A549 (cell line): ENCODE results near the gene TRUB1. TPM values are rescaled to one million over a fixed set of nuclear protein-coding genes. Genes with fewer than 3 reads are reported as not detected.

Experiments
- ATAC-seq, 2 experiments: fragments of 200-7000 bp in 1 of 2; fragments of >200 bp in 1 of 2; cut with Nextera tagmentation in 1 of 2; cut with Tn5 transposase in 1 of 2; 3 replicates each; pipeline versions ENCODE4 v1.8.0 to v1.9.1; 2018 to 2020; ENCODE audit warnings: mild to moderate bottlenecking in 1 of 2, moderate library complexity in 1 of 2
- CTCF ChIA-PET: fragments of 300-600 bp; sonication (Branson Sonifier 250); formaldehyde crosslinking; extraction: SDS; loops from one replicate; lab custom pipeline; 2021; ENCODE audit warnings: antibody characterized with exemption, inconsistent platforms; lab: Yijun Ruan, JAX
- POLR2A ChIA-PET: fragments of 350-600 bp; formaldehyde crosslinking; extraction: SDS; loops from one replicate; lab custom pipeline; 2021; ENCODE audit warnings: antibody characterized with exemption, inconsistent platforms; lab: Yijun Ruan, JAX
- DNase-seq, 2 experiments: peaks; one replicate each; pipeline versions ENCODE4 v3.0.0 to v3.0.0-alpha.2; 2011 to 2016; ENCODE audit warnings: low read depth in 1 of 2, low spot score in 1 of 2
- FAIRE-seq: peaks from 2 replicates; lab custom pipeline; 2011; peaks lifted over from hg19 to GRCh38; lab: Jason Lieb, UNC
- H3K27ac ChIP-seq, 2 experiments: fragments of >200 bp; sonication (Bioruptor Twin); formaldehyde crosslinking; 3 replicates each; pipeline ENCODE4 v1.5.1; 2016 to 2017
- H3K4me1 ChIP-seq: fragments of >200 bp; sonication (Bioruptor Twin); formaldehyde crosslinking; 3 replicates; pipeline ENCODE4 v1.6.1; 2016
- H3K4me2 ChIP-seq: fragments of >200 bp; sonication (Bioruptor Twin); formaldehyde crosslinking; 3 replicates; pipeline ENCODE4 v1.6.1; 2016
- H3K4me3 ChIP-seq: fragments of >200 bp; sonication (Bioruptor Twin); formaldehyde crosslinking; 3 replicates; pipeline ENCODE4 v1.5.1; 2016
- H3K9me3 ChIP-seq: fragments of >200 bp; sonication (Bioruptor Twin); formaldehyde crosslinking; 3 replicates; pipeline ENCODE4 v1.6.1; 2016
- BHLHE40 ChIP-seq: IDR thresholded peaks from 2 replicates; pipeline ENCODE4 v1.6.1; 2012; ENCODE audit warnings: low read depth, low read length, inconsistent platforms
- CBX8 ChIP-seq: fragments of 200-600 bp; sonication (generic); IDR thresholded peaks from 2 replicates; pipeline ENCODE4 v1.6.1; 2016
- CHD4 ChIP-seq: fragments of 200-600 bp; sonication (generic); IDR thresholded peaks from 2 replicates; pipeline ENCODE4 v1.6.1; 2016; ENCODE audit warnings: antibody characterized with exemption, mild to moderate bottlenecking, borderline replicate concordance
- FOXS1 ChIP-seq: fragments of 250-450 bp; sonication (Bioruptor Pico); IDR thresholded peaks from 2 replicates; pipeline ENCODE4 v1.5.0; 2020; ENCODE audit warnings: mild to moderate bottlenecking, moderate library complexity
- HDAC2 ChIP-seq: fragments of 200-600 bp; sonication (generic); IDR thresholded peaks from 2 replicates; pipeline ENCODE4 v1.6.1; 2016
- KDM1A ChIP-seq: fragments of 200-600 bp; sonication (generic); IDR thresholded peaks from 2 replicates; pipeline ENCODE4 v1.6.1; 2016; ENCODE audit warnings: low read depth, mild to moderate bottlenecking
- KDM5A ChIP-seq: fragments of 200-600 bp; sonication (generic); IDR thresholded peaks from 2 replicates; pipeline ENCODE4 v1.6.1; 2016; ENCODE audit warnings: antibody characterized with exemption, mild to moderate bottlenecking
- MAZ ChIP-seq: fragments of 150-350 bp; IDR thresholded peaks from 2 replicates; pipeline ENCODE4 v1.6.1; 2014; ENCODE audit warnings: antibody characterized with exemption, low read depth, low read length, borderline replicate concordance
- NPAS2 ChIP-seq: fragments of 250-450 bp; sonication (Bioruptor Pico); IDR thresholded peaks from 2 replicates; pipeline ENCODE4 v1.8.0; 2022; ENCODE audit warnings: mild to moderate bottlenecking, moderate library complexity, borderline replicate concordance
- NR3C1 ChIP-seq: fragments of >200 bp; sonication (Bioruptor Twin); formaldehyde crosslinking; IDR thresholded peaks from 3 replicates; pipeline ENCODE4 v1.6.1; 2017
- PHF8 ChIP-seq: fragments of 200-600 bp; sonication (generic); IDR thresholded peaks from 2 replicates; pipeline ENCODE4 v1.6.1; 2016; ENCODE audit warnings: low read depth, mild to moderate bottlenecking, antibody characterized with exemption, moderate library complexity, borderline replicate concordance
- POLR2AphosphoS2 ChIP-seq: conservative IDR thresholded peaks from 2 replicates; pipeline ENCODE4 v1.6.1; 2012; ENCODE audit warnings: low read length, improper control_type of control experiment, inconsistent platforms
- RARB ChIP-seq: fragments of 250-450 bp; sonication (Bioruptor Pico); IDR thresholded peaks from 2 replicates; pipeline ENCODE4 v1.8.0; 2021; ENCODE audit warnings: mild to moderate bottlenecking, moderate library complexity
- RCOR1 ChIP-seq: fragments of 150-350 bp; IDR thresholded peaks from 2 replicates; pipeline ENCODE4 v1.6.1; 2014; ENCODE audit warnings: antibody characterized with exemption, low read length, low read depth
- SREBF2 ChIP-seq: fragments of 450-650 bp; IDR thresholded peaks from 2 replicates; pipeline ENCODE4 v1.6.1; 2014; ENCODE audit warnings: mild to moderate bottlenecking, moderate library complexity
- ZC3H11A ChIP-seq: fragments of 450-650 bp; IDR thresholded peaks from 2 replicates; pipeline ENCODE4 v1.6.1; 2014; ENCODE audit warnings: antibody characterized with exemption, mild to moderate bottlenecking
- ZNF302 ChIP-seq: fragments of 250-450 bp; sonication (Bioruptor Pico); IDR thresholded peaks from 2 replicates; pipeline ENCODE4 v1.9.0; 2021; ENCODE audit warnings: inconsistent platforms, mild to moderate bottlenecking, moderate library complexity
- WGBS: methylation state at CpG from one replicate; pipeline ENCODE4 v1.1.6; 2017; ENCODE audit errors: missing lambda C conversion rate; 5-methylcytosine and 5-hydroxymethylcytosine counted together
- polyA plus RNA-seq, 4 experiments: library from polyadenylated mRNA; depleted of rRNA in 3 of 4; stranded (reverse); fragments of >200 nt; fragmentation: RNase III in 1 of 4; extraction: RNeasy Plus Mini Kit Qiagen cat#74134 plus additional on column Dnase treatment in 1 of 4; gene quantifications; 2 replicates in 3 of 4; 3 replicates in 1 of 4; pipeline ENCODE4 v1.2.3, GENCODE V29; 2011 to 2017
- TF ChIP-seq, protein P1 (sequence below): fragments of 200-600 bp; sonication (generic); IDR thresholded peaks from 2 replicates; pipeline ENCODE4 v1.6.1; 2016; ENCODE audit warnings: antibody characterized with exemption, mild to moderate bottlenecking, moderate library complexity
- TF ChIP-seq, protein P2 (sequence below): fragments of >200 bp; sonication (Bioruptor Twin); formaldehyde crosslinking; IDR thresholded peaks from 3 replicates; pipeline ENCODE4 v1.5.1; 2016
- TF ChIP-seq, protein P3 (sequence below): fragments of 250-450 bp; sonication (Bioruptor Pico); IDR thresholded peaks from 2 replicates; pipeline ENCODE4 v1.5.0; 2021; ENCODE audit warnings: mild to moderate bottlenecking, moderate library complexity, borderline replicate concordance
- TF ChIP-seq, protein P4 (sequence below): fragments of 450-650 bp; IDR thresholded peaks from 2 replicates; pipeline ENCODE4 v1.6.1; 2014; ENCODE audit warnings: antibody characterized with exemption
- TF ChIP-seq, protein P5 (sequence below): fragments of 150-350 bp; IDR thresholded peaks from 2 replicates; pipeline ENCODE4 v1.6.1; 2014; ENCODE audit warnings: low read depth, mild to moderate bottlenecking, low read length
- TF ChIP-seq, protein P6 (sequence below): fragments of 250-450 bp; sonication (Bioruptor Pico); IDR thresholded peaks from 2 replicates; pipeline ENCODE4 v1.5.0; 2020; ENCODE audit warnings: low read depth, mild to moderate bottlenecking, moderate library complexity

Gene TRUB1
- polyA plus RNA-seq, 2 of the 4 experiments (the other 2 are of a cell fraction): 19.5 to 40.4 TPM

DNA sequence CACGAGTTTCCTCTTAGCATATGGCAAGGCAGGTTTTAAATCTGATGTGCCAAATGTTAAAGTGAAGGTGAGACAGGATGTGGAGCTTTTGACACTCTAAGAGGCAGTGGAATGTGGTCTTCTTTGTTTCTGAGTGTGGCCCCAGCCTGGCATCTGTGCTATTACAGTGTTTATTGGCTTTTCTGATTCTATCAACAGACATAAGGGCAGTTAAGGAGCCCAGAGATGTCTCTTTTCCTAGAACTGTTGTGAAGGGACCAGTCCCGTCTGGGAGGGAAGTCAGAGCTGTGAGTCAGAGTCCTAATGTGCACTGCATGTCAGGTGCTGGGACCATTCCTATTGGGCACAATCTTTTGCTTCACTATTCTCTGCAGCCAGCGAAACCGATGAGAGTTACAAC is 32.5 kb downstream of the TRUB1 start (continued):
- TF ChIP-seq, protein P1, sequence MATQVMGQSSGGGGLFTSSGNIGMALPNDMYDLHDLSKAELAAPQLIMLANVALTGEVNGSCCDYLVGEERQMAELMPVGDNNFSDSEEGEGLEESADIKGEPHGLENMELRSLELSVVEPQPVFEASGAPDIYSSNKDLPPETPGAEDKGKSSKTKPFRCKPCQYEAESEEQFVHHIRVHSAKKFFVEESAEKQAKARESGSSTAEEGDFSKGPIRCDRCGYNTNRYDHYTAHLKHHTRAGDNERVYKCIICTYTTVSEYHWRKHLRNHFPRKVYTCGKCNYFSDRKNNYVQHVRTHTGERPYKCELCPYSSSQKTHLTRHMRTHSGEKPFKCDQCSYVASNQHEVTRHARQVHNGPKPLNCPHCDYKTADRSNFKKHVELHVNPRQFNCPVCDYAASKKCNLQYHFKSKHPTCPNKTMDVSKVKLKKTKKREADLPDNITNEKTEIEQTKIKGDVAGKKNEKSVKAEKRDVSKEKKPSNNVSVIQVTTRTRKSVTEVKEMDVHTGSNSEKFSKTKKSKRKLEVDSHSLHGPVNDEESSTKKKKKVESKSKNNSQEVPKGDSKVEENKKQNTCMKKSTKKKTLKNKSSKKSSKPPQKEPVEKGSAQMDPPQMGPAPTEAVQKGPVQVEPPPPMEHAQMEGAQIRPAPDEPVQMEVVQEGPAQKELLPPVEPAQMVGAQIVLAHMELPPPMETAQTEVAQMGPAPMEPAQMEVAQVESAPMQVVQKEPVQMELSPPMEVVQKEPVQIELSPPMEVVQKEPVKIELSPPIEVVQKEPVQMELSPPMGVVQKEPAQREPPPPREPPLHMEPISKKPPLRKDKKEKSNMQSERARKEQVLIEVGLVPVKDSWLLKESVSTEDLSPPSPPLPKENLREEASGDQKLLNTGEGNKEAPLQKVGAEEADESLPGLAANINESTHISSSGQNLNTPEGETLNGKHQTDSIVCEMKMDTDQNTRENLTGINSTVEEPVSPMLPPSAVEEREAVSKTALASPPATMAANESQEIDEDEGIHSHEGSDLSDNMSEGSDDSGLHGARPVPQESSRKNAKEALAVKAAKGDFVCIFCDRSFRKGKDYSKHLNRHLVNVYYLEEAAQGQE: no peak
- TF ChIP-seq ZC3H11A (no peak), PHF8 (no peak), CHD4 (no peak), KDM1A (no peak), SREBF2 (no peak)

DNA sequence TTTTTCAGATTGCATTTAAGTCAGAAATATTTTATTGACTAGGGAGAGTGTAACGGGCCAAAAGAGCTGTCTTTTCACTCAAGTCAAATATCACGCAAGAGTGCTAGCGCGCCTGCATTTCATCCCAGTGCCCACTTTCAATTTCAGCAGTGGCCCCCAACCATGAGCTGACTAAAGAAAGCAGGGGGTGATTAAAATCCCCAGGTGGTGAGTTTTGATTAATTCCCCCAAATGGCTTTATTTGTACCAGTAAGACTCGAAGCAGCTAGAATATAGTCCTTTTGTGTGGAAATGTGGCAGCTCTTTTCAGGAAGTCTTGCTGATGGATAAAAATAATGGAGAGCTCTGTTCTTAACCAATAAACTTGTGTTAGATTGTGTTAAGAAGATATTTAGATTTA is 35.3 kb downstream of the TRUB1 start:
- CTCF ChIA-PET: interaction anchor here (0.9 kb wide), 1 partner anchor 16 kb away, joined by 4 read pairs; no protein-coding TSS in a partner anchor
- Histone ChIP-seq H3K27ac (no peak overlapping the region), H3K4me1 (no peaks in the 10 kb centered on the region)
- TF ChIP-seq NR3C1 (no peak), RARB (CRISPR knock-in tag) (no peak), POLR2AphosphoS2 (no peak), RCOR1 (no peak), HDAC2 (no peak), CBX8 (no peak), NPAS2 (CRISPR knock-in tag) (no peak), SREBF2 (no peak), FOXS1 (CRISPR knock-in tag) (no peak), ZNF302 (CRISPR knock-in tag) (no peak), KDM5A (no peak), MAZ (no peak), BHLHE40 (no peak)
- TF ChIP-seq, protein P2, sequence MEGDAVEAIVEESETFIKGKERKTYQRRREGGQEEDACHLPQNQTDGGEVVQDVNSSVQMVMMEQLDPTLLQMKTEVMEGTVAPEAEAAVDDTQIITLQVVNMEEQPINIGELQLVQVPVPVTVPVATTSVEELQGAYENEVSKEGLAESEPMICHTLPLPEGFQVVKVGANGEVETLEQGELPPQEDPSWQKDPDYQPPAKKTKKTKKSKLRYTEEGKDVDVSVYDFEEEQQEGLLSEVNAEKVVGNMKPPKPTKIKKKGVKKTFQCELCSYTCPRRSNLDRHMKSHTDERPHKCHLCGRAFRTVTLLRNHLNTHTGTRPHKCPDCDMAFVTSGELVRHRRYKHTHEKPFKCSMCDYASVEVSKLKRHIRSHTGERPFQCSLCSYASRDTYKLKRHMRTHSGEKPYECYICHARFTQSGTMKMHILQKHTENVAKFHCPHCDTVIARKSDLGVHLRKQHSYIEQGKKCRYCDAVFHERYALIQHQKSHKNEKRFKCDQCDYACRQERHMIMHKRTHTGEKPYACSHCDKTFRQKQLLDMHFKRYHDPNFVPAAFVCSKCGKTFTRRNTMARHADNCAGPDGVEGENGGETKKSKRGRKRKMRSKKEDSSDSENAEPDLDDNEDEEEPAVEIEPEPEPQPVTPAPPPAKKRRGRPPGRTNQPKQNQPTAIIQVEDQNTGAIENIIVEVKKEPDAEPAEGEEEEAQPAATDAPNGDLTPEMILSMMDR: no peak
- TF ChIP-seq, protein P3, sequence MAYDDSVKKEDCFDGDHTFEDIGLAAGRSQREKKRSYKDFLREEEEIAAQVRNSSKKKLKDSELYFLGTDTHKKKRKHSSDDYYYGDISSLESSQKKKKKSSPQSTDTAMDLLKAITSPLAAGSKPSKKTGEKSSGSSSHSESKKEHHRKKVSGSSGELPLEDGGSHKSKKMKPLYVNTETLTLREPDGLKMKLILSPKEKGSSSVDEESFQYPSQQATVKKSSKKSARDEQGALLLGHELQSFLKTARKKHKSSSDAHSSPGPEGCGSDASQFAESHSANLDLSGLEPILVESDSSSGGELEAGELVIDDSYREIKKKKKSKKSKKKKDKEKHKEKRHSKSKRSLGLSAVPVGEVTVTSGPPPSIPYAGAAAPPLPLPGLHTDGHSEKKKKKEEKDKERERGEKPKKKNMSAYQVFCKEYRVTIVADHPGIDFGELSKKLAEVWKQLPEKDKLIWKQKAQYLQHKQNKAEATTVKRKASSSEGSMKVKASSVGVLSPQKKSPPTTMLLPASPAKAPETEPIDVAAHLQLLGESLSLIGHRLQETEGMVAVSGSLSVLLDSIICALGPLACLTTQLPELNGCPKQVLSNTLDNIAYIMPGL: no peak
- TF ChIP-seq, protein P4, sequence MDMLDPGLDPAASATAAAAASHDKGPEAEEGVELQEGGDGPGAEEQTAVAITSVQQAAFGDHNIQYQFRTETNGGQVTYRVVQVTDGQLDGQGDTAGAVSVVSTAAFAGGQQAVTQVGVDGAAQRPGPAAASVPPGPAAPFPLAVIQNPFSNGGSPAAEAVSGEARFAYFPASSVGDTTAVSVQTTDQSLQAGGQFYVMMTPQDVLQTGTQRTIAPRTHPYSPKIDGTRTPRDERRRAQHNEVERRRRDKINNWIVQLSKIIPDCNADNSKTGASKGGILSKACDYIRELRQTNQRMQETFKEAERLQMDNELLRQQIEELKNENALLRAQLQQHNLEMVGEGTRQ: no peak
- TF ChIP-seq, protein P5, sequence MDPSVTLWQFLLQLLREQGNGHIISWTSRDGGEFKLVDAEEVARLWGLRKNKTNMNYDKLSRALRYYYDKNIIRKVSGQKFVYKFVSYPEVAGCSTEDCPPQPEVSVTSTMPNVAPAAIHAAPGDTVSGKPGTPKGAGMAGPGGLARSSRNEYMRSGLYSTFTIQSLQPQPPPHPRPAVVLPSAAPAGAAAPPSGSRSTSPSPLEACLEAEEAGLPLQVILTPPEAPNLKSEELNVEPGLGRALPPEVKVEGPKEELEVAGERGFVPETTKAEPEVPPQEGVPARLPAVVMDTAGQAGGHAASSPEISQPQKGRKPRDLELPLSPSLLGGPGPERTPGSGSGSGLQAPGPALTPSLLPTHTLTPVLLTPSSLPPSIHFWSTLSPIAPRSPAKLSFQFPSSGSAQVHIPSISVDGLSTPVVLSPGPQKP: no peak
- TF ChIP-seq, protein P6, sequence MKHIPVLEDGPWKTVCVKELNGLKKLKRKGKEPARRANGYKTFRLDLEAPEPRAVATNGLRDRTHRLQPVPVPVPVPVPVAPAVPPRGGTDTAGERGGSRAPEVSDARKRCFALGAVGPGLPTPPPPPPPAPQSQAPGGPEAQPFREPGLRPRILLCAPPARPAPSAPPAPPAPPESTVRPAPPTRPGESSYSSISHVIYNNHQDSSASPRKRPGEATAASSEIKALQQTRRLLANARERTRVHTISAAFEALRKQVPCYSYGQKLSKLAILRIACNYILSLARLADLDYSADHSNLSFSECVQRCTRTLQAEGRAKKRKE: no peak
- TF ChIP-seq, all 56 proteins: peak for 0
- POLR2A ChIA-PET: no interaction called here
- WGBS: 93% methylated on average over 5 of the region's 5 CpGs
- H3K9me3 ChIP-seq: no peaks in the 10 kb centered on the region
- ATAC-seq (no peak), FAIRE-seq (no peak), DNase-seq (no peak)
- no peak overlapping the region for H3K4me3 ChIP-seq
- H3K4me2 ChIP-seq: no peak overlapping the region
